HepG2 (cell line): ENCODE measurements around the gene MSMB. TPM values are rescaled to one million over a fixed set of nuclear protein-coding genes. Genes with fewer than 3 reads are reported as not detected.

Experiments
- ATAC-seq: fragments of 200-7000 bp; cut with Tn5 transposase; 3 replicates; pipeline ENCODE4 v1.9.1; 2020; ENCODE audit warnings: mild to moderate bottlenecking, moderate library complexity
- BruUV-seq: library from RNA; stranded (reverse); fragments of 400-500 nt; replicated peaks from 2 replicates; lab custom pipeline; 2021; lab: Mats Ljungman, UMichigan
- CTCF ChIA-PET: fragments of 300-600 bp; formaldehyde crosslinking; extraction: SDS; loops from one replicate; lab custom pipeline; 2021; ENCODE audit warnings: low total read pairs, inconsistent platforms, low intra/inter-chr PET ratio; lab: Yijun Ruan, JAX
- POLR2A ChIA-PET: fragments of 350-600 bp; sonication (Branson Sonifier 250); formaldehyde crosslinking; loops from one replicate; lab custom pipeline; 2020; ENCODE audit warnings: antibody characterized with exemption, inconsistent platforms; lab: Yijun Ruan, JAX
- DNase-seq: peaks from one replicate; pipeline ENCODE4 v3.0.0-alpha.2; 2015; ENCODE audit warnings: low spot score
- FAIRE-seq: peaks from 3 replicates; lab custom pipeline; 2011; peaks lifted over from hg19 to GRCh38; lab: Jason Lieb, UNC
- H2AFZ ChIP-seq: one replicate; pipeline ENCODE4 v1.6.1; 2011; ENCODE audit warnings: low read length, inconsistent platforms
- H3K27ac ChIP-seq: fragments of 300-600 bp; 3 replicates; pipeline ENCODE4 v1.8.0; 2011; ENCODE audit warnings: mixed run types, mild to moderate bottlenecking, mixed read lengths, low read length, inconsistent platforms; ENCODE audit not compliant: insufficient read depth; ENCODE audit errors: extremely low read length
- H3K27me3 ChIP-seq, 2 experiments: fragments of 200-600 bp in 1 of 2; 2 replicates in 1 of 2; 3 replicates in 1 of 2; pipeline versions ENCODE4 v1.6.0 to v1.8.0; 2011; ENCODE audit warnings: low read length in 2 of 2, mild to moderate bottlenecking in 2 of 2, moderate library complexity in 2 of 2, inconsistent platforms in 1 of 2; ENCODE audit not compliant: insufficient read depth in 2 of 2, control insufficient read depth in 1 of 2
- H3K36me3 ChIP-seq, 2 experiments: fragments of 200-600 bp in 1 of 2; replicated peaks in 1 of 2; 2 replicates in 1 of 2; 3 replicates in 1 of 2; pipeline versions ENCODE4 v1.5.1 to v1.8.0; 2011; ENCODE audit warnings: low read length in 2 of 2, inconsistent platforms in 1 of 2; ENCODE audit not compliant: insufficient read depth in 2 of 2, control insufficient read depth in 1 of 2
- H3K4me1 ChIP-seq: 2 replicates; pipeline ENCODE4 v1.5.1; 2012; ENCODE audit warnings: low read length, inconsistent platforms; ENCODE audit not compliant: insufficient read depth
- H3K4me2 ChIP-seq: 2 replicates; pipeline ENCODE4 v1.6.0; 2011; ENCODE audit warnings: low read depth, low read length, inconsistent platforms
- H3K4me3 ChIP-seq, 3 experiments: fragments of 200-600 bp in 1 of 3; sonication (generic), shearing (Covaris generic) in 1 of 3; replicated peaks in 1 of 3; 2 replicates each; pipeline ENCODE4 v1.5.1; 2011 to 2016; ENCODE audit warnings: low read length in 3 of 3, inconsistent platforms in 2 of 3, low read depth in 2 of 3, mild to moderate bottlenecking in 2 of 3, control low read depth in 1 of 3, mixed read lengths in 1 of 3; ENCODE audit not compliant: insufficient read depth in 1 of 3
- H3K79me2 ChIP-seq: one replicate; pipeline ENCODE4 v1.6.1; 2011; ENCODE audit warnings: low read length, inconsistent platforms; ENCODE audit not compliant: insufficient read depth
- H3K9ac ChIP-seq: 2 replicates; pipeline ENCODE4 v1.6.0; 2011; ENCODE audit warnings: mild to moderate bottlenecking, low read depth, low read length, inconsistent platforms; ENCODE audit not compliant: insufficient read depth
- H3K9me3 ChIP-seq: 2 replicates; pipeline ENCODE4 v1.5.1; 2012; ENCODE audit warnings: mild to moderate bottlenecking, low read length
- H4K20me1 ChIP-seq: 2 replicates; pipeline ENCODE4 v1.6.0; 2011; ENCODE audit warnings: inconsistent platforms, mild to moderate bottlenecking, low read length, moderate library complexity; ENCODE audit not compliant: insufficient read depth
- ELF3 ChIP-seq: IDR thresholded peaks from 2 replicates; pipeline ENCODE4 v1.6.1; 2016; ENCODE audit warnings: missing genetic modification reagents, missing compliant biosample characterization
- HNRNPL ChIP-seq: fragments of 200-400 bp; formaldehyde crosslinking; IDR thresholded peaks from 2 replicates; pipeline ENCODE4 v1.6.1; 2017; ENCODE audit warnings: mild to moderate bottlenecking, low read depth, low read length
- MXD3 ChIP-seq: IDR thresholded peaks from 2 replicates; pipeline ENCODE4 v1.6.1; 2016; ENCODE audit warnings: mild to moderate bottlenecking, missing biosample characterization, missing genetic modification reagents
- PAXIP1 ChIP-seq: sonication (generic); formaldehyde crosslinking; conservative IDR thresholded peaks from 2 replicates; pipeline ENCODE4 v1.4.0; 2020; ENCODE audit warnings: mild to moderate bottlenecking, missing genetic modification reagents, moderate library complexity
- RFXANK ChIP-seq: IDR thresholded peaks from 2 replicates; pipeline ENCODE4 v1.6.1; 2016
- SAP130 ChIP-seq: IDR thresholded peaks from 2 replicates; pipeline ENCODE4 v1.6.1; 2016; ENCODE audit warnings: low read depth
- ZFP62 ChIP-seq: sonication (generic); formaldehyde crosslinking; IDR thresholded peaks from 2 replicates; pipeline ENCODE4 v1.4.0; 2020; ENCODE audit warnings: missing genetic modification reagents
- ZNF34 ChIP-seq: sonication (generic); formaldehyde crosslinking; IDR thresholded peaks from 2 replicates; pipeline ENCODE4 v1.4.0; 2020; ENCODE audit warnings: mild to moderate bottlenecking, missing genetic modification reagents, borderline replicate concordance
- ZNF468 ChIP-seq: sonication (generic); formaldehyde crosslinking; IDR thresholded peaks from 2 replicates; pipeline ENCODE4 v1.8.0; 2022; ENCODE audit warnings: mild to moderate bottlenecking, moderate library complexity, missing genetic modification reagents
- ZNF687 ChIP-seq: sonication (generic); formaldehyde crosslinking; IDR thresholded peaks from 2 replicates; pipeline ENCODE4 v1.5.1; 2020; ENCODE audit warnings: mild to moderate bottlenecking, missing genetic modification reagents, moderate library complexity
- ZNF740 ChIP-seq: sonication (generic); formaldehyde crosslinking; IDR thresholded peaks from 2 replicates; pipeline ENCODE4 v1.4.0; 2020; ENCODE audit warnings: missing genetic modification reagents
- WGBS: methylation state at CpG from one replicate; pipeline ENCODE4 v1.1.6; 2017; ENCODE audit warnings: low lambda C conversion rate; 5-methylcytosine and 5-hydroxymethylcytosine counted together
- in situ Hi-C: cut with HindIII; loops from 2 replicates; pipeline ENCODE4 v1.10.0; 2017; ENCODE audit warnings: low pct_unique_long_range_greater_than_20kb; ENCODE audit not compliant: extremely low pct_ligation_motif_present
- intact Hi-C: fragments of 100-400 bp; cut with micrococcal nuclease; formaldehyde crosslinking; loops from one replicate; pipeline ENCODE4 v1.10.0; 2022; ENCODE audit not compliant: unreplicated experiment
- polyA plus RNA-seq, 8 experiments: library from polyadenylated mRNA; depleted of rRNA in 3 of 8; stranded (reverse) in 7 of 8; unstranded in 1 of 8; fragments of >200 nt; fragmentation: Illumina TruSeq in 4 of 8; extraction: Trizol in 4 of 8; gene quantifications; 2 replicates each; pipeline versions ENCODE4 v1.2.1 to v1.2.3, GENCODE V29; 2011 to 2016; ENCODE audit warnings: low read depth in 4 of 8, missing spikeins in 1 of 8, mixed read lengths in 1 of 8; ENCODE audit not compliant: insufficient read depth in 1 of 8
- total RNA-seq, 5 experiments: library from RNA; depleted of rRNA; stranded (reverse); fragments of >200 nt; fragmentation: Illumina TruSeq; extraction: Trizol; gene quantifications; 2 replicates each; pipeline ENCODE4 v1.2.3, GENCODE V29; 2016; ENCODE audit warnings: low read depth in 1 of 5

MSMB gene
- total and polyA plus RNA-seq, 2 of the 13 experiments (the other 11 are each of a cell fraction or from before 2014, with no cell fraction given), result 0.84 TPM; not detected in 1

DNA sequence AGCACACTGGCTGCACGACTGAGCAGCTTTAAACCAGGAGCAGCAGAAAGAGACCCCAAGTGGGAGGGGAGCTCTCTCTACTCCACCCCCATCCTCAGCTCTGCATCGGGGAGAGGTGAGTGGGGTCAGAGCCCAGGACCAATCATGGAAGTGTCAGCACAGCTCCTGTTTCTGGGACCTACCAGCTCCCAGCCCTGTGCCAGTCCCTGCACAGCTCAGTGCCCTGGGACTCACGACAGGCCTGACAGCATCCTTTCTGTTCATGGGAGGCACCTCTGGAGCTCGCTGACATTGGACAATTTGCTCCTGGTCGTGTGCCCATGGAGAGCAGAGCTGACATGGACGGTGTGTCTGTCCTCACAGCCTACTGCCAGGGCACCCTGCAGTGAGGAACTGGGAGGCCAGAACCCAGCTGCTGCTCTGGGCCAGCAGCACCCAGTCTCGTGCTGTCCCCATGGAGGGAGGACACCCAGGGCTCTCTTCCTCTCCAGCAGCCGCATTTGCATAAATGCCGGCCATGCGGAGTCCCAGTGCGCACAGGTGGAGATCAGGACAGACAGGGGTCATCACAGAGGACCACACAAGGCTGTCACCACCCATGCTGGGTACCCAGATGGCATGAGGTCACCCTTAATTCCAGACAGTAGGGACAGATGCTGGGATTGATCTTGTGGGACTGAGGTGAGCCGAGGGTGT, 45.9 kb upstream of the MSMB start:
- 30% methylated on average over 2 of the region's 12 CpGs for WGBS
- Histone ChIP-seq H3K4me3 (peak overlapping the region in 1 of 3 experiments; percentile 61; a peak in 1 of 6 replicates), H3K27me3 (no peaks in the 10 kb centered on the region), H4K20me1 (no peaks in the 10 kb centered on the region), H3K4me2 (peak overlapping the region; percentile 86), H3K27ac (no peak overlapping the region), H3K36me3 (no peaks in the 10 kb centered on the region), H3K4me1 (peaks cover 79% of the 10 kb centered on the region), H3K79me2 (no peaks in the 10 kb centered on the region), H3K9ac (no peak overlapping the region), H2AFZ (no peak overlapping the region), H3K9me3 (no peaks in the 10 kb centered on the region)
- BruUV-seq, result no TSS peak
- intact Hi-C loops (loop anchor here (5.0 kb wide), 1 partner anchor 60 kb away; the partner anchor contains the start of gene NCOA4), in situ Hi-C loops (loop anchor here (5.0 kb wide), 1 partner anchor 60 kb away; the partner anchor contains the start of gene NCOA4)
- peak; percentile 36 for ATAC-seq
- ChIA-PET POLR2A (interaction anchor here (0.7 kb wide), 1 partner anchor 69 kb away, joined by 3 read pairs; no protein-coding TSS in a partner anchor), CTCF (no interaction called here)
- TF ChIP-seq HNRNPL, result 0 out of 2 replicates have a peak, but pooled peaks have one; percentile 1
- no peak for TF ChIP-seq ZNF468 (CRISPR knock-in tag)
- no peak for TF ChIP-seq ZNF740 (CRISPR knock-in tag)
- TF ChIP-seq ZFP62 (CRISPR knock-in tag), result no peak
- TF ChIP-seq MXD3 (CRISPR knock-in tag), result no peak
- peak; percentile 1; the same call in 1 of the 2 replicates for TF ChIP-seq SAP130 (CRISPR knock-in tag)
- TF ChIP-seq RFXANK (CRISPR knock-in tag), result no peak
- no peak for TF ChIP-seq ZNF34 (CRISPR knock-in tag)
- TF ChIP-seq PAXIP1 (CRISPR knock-in tag), result 0 out of 2 replicates have a peak, but pooled peaks have one; percentile 2
- peak; percentile 62; the same call in 1 of the 2 replicates for TF ChIP-seq ZNF687
- TF ChIP-seq ELF3, result no peak
- no peak for FAIRE-seq
- DNase-seq, result no peak
